HG03060 (cell line): Measurements from ENCODE around the gene NEUROD6.

ENCODE experiments used
- ATAC-seq: cut with Tn5 transposase; IDR thresholded peaks from one replicate; pipeline ENCODE4 v1.9.1; 2021; ENCODE audit warnings: low read depth, moderate number of reproducible peaks; ENCODE audit not compliant: unreplicated experiment

NEUROD6 gene

GRCh38 chr7:31335161-31335856, 5.2 kb downstream of the NEUROD6 start:
- no peak for ATAC-seq

DNA sequence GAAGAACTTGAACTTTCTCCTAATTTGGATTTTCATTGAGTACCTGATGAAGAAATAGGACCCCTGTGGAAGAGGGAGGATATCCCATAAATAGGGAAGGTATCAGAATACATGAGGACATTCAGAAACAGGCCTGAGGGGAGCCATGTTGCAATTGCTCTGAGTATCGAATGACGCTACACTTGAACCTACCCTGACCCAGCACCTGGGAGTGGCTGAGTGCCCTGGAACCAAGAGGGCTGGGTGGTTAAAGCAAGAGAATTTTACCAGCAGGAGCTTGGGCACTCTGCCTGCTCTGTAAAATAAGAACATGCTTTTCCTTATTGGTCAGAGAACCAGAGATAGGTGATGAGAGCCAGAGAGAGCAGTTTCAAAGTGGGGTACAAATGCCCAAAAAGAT, 7.2 kb downstream of the NEUROD6 start:
- no peak for ATAC-seq

GRCh38 chr7:31327071-31327470, 13.5 kb downstream of the NEUROD6 start:
- ATAC-seq = no peak

DNA sequence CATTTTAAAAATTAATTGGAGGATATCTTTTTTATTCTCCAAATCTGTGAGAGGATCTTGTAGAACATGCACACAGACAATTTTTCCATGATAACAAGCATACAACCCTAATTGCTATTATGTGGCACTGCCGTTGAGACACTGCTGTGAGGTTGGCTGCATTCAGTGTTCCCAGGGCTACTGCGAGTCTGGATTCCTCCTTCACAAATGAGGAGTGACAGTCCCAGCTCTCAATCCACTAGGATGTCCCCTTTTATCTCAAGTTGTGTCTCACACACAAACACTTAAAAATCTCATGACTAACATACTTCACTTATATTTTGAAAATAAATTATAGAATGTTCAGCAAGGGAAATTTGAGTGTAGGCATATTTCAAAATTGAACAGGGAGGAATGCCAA, 14.1 kb downstream of the NEUROD6 start:
- no peak for ATAC-seq

GRCh38 chr7:31323101-31323500, 17.4 kb downstream of the NEUROD6 start:
- ATAC-seq = no peak

GRCh38 chr7:31320675-31321074, 19.9 kb downstream of the NEUROD6 start:
- ATAC-seq = no peak

DNA sequence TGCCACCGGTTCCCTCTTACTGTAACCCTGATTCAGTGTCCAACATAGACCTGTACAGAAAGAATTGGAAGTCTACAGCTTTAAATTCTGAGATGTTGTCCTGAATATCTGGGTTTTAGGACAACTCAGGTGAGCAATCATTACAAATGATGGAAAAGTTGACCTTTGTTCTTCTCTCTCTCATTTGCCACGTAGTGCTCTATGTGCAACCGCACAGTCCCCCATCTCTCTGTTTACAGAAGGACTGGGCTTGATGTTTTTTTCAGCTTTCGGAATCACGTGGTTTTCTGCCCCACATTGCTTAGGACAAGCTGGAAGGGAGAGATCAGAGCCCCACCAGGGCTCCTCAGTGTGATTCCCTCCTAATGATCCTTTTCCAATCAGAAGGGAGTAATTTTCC, 22.2 kb downstream of the NEUROD6 start:
- ATAC-seq = no peak

- ATAC-seq = no peak
These were observed 23.6 kb downstream of the NEUROD6 start for GRCh38 chr7:31316876-31317275.

DNA sequence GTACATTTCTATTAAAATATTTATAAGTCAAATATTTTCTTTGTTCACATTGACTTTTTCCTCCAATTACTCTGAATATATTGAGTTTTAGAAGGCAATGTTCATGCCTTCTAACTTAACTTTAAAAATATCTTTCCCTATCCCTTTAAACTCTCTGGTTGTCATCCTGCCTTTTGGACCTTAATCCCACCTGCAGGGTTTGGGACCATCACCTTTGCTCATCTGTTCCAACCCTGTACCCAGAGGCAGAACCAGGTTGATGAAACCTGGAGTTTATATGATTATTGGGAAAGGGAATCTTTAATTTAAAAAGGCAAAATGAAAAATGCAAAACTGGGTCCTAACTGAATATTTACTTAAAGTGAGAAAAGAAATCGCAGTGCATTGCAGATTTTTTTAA, 24.8 kb downstream of the NEUROD6 start:
- no peak for ATAC-seq

- no peak for ATAC-seq
These were observed 25.7 kb downstream of the NEUROD6 start for GRCh38 chr7:31314781-31315180.

DNA sequence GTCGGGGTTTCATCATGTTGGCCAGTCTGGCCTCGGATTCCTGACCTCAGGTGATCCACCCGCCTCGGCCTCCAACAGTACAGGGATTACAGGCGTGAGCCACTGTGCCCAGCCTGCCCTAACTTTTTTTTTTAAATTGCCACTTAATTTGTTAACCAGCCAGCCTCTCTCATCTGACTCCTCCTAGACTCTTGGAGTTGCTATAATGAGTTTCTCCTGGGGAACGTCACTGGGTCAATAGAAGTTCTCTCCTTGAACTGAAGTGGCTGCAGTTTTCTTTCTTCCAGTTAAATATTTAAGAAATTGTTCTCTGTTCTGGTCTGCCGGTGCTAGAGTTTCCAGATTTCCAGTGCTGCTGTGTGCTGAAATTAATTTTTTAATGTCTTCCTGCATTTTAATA, 27.6 kb downstream of the NEUROD6 start:
- no peak for ATAC-seq

DNA sequence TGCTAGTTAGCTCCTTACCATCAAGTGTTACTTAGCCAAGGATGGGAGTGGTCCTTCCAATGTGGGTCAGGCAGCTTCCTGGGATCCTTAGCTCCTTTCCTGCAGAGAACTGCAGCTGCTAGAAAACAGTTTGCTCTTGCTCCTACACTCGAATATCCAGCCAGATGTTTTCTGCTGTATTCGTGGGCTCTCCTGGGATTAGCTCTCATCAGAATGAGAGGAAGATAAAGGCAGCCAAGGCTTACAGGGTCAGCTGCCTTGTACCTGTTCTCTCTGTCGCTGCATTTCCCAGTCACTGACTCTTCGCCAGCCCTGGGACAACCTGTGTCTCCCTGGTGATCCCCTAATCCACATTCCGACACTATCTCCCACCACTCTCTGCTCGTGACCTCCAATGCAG, 29.0 kb downstream of the NEUROD6 start:
- ATAC-seq = no peak

- ATAC-seq = no peak
These were observed 30.1 kb downstream of the NEUROD6 start for GRCh38 chr7:31310321-31310935.

- ATAC-seq = no peak
These were observed 31.1 kb downstream of the NEUROD6 start for GRCh38 chr7:31309407-31309806.

DNA sequence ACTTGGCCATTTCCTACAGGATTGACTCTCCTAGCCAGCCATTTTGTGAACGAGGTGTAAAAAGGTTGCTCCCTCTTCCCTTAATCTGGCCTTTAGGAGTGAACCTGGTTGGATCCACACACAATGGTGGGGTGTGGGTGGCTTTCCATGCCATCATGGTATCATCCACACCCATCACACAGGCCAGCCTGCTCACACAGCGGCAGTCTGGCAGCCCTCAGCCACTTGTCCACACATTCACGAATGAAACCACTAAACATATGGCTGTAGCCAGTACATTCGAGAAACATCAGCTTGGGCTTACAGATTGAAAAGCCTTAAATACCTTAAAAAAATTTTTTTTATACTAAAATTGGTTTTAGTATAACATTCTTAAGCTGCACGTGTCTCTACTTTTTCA, 31.9 kb downstream of the NEUROD6 start:
- no peak for ATAC-seq

DNA sequence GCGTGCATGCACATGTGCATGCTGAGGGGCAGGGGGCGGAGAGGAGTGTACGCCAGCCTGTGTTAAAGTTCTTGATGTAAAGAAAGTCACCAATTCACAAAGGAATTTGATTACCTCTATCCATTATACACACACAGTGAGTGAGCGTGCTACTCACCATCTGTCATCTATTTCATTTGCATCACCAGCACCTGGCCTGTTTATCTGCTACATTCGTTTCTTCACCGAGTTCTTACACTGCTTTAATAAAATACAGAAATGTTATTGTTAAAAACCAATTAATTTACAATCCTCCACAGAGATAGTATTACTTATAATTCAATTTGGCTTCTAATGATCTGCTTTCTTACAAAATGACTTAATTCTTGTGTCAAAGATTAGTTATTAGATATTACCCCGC, 32.6 kb downstream of the NEUROD6 start:
- ATAC-seq = no peak

GRCh38 chr7:31305260-31305659, 35.3 kb downstream of the NEUROD6 start:
- no peak for ATAC-seq

DNA sequence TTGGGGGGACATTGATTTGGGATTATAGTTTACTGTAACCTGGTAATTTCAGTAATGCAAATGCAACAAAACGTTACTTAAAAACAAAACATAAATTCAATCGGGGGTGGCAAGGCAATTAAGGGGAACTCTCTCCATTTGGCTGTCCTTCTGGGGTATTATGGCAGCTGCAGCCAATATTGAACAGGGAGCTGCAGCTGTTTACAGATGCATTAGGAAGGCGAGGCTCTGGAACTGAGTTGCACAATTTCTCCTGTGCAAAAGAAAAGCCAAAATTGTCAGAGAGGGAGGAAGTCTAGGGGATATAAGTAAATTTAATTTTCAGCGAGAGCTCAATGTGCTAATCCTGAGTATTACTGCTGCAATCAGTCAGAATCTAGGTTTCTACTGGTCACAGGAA, 36.1 kb downstream of the NEUROD6 start:
- ATAC-seq = no peak

DNA sequence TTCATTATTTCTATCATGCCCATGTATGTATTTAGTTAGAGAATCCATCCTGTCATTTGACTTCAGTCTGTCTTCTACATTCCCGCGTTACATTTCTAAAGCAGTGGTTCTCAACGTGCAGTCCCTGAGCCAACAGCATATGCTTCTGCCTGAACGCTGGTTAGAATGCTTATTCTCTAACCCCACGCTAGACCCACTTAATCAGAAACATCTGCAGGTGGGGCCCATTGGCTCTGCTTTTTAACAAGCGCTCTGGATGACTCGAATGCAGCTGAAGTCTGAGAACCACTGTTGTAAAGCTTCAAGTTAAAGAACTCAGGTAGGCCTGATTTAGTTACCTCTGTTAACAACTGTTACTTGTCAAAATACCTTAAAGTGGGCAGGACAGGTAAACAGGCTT, 38.2 kb downstream of the NEUROD6 start:
- no peak for ATAC-seq

GRCh38 chr7:31299336-31299735, 41.2 kb downstream of the NEUROD6 start:
- ATAC-seq = no peak

GRCh38 chr7:31290601-31291000, 49.9 kb downstream of the NEUROD6 start:
- ATAC-seq = no peak
